HEK293 (cell line): ENCODE measurements around the gene ECI1.

Source experiments
- CTCF ChIP-seq: fragments of 450-650 bp; formaldehyde crosslinking; IDR thresholded peaks from 2 replicates; pipeline ENCODE4 v1.5.1; 2016; ENCODE audit warnings: missing biosample characterization, missing genetic modification characterization
- KLF10 ChIP-seq: fragments of 450-650 bp; IDR thresholded peaks from 2 replicates; pipeline ENCODE4 v1.5.1; 2018; ENCODE audit warnings: missing biosample characterization, mild to moderate bottlenecking, missing genetic modification characterization
- MYNN ChIP-seq: fragments of 450-650 bp; formaldehyde crosslinking; IDR thresholded peaks from 2 replicates; pipeline ENCODE4 v1.5.1; 2016; ENCODE audit warnings: missing biosample characterization, missing genetic modification characterization, borderline replicate concordance
- PBX3 ChIP-seq: sonication (generic); formaldehyde crosslinking; IDR thresholded peaks from 2 replicates; pipeline ENCODE4 v1.8.1; 2022; ENCODE audit warnings: mild to moderate bottlenecking, moderate library complexity, missing genetic modification reagents
- REPIN1 ChIP-seq: fragments of 450-650 bp; formaldehyde crosslinking; IDR thresholded peaks from 2 replicates; pipeline ENCODE4 v1.5.1; 2017; ENCODE audit warnings: missing biosample characterization, missing genetic modification characterization, low read depth
- ZNF274 ChIP-seq, 2 experiments: fragments of 200-500 bp in 1 of 2; fragments of 450-650 bp in 1 of 2; sonication (Bioruptor generic) in 1 of 2; formaldehyde crosslinking in 1 of 2; IDR thresholded peaks; 2 replicates each; pipeline versions ENCODE4 v1.5.1 to v1.6.1; 2014 to 2016; ENCODE audit warnings: borderline replicate concordance in 1 of 2, inconsistent platforms in 1 of 2, low read length in 1 of 2, missing biosample characterization in 1 of 2, missing genetic modification characterization in 1 of 2
- ZNF549 ChIP-seq: fragments of 450-650 bp; IDR thresholded peaks from 2 replicates; pipeline ENCODE4 v1.5.1; 2018; ENCODE audit warnings: missing biosample characterization, missing genetic modification characterization, mild to moderate bottlenecking, inconsistent platforms, moderate library complexity
- ZNF768 ChIP-seq: fragments of 450-650 bp; formaldehyde crosslinking; IDR thresholded peaks from 2 replicates; pipeline ENCODE4 v1.5.1; 2018; ENCODE audit warnings: missing biosample characterization, mild to moderate bottlenecking, missing genetic modification characterization
- TF ChIP-seq, protein P1 (sequence below): fragments of 450-650 bp; formaldehyde crosslinking; IDR thresholded peaks from 2 replicates; pipeline ENCODE4 v1.5.1; 2016; ENCODE audit warnings: missing biosample characterization, missing genetic modification characterization
- TF ChIP-seq, protein P2 (sequence below): fragments of 450-650 bp; formaldehyde crosslinking; conservative IDR thresholded peaks from 2 replicates; pipeline ENCODE4 v1.5.1; 2016; ENCODE audit warnings: low read depth, missing biosample characterization, missing genetic modification characterization

DNA sequence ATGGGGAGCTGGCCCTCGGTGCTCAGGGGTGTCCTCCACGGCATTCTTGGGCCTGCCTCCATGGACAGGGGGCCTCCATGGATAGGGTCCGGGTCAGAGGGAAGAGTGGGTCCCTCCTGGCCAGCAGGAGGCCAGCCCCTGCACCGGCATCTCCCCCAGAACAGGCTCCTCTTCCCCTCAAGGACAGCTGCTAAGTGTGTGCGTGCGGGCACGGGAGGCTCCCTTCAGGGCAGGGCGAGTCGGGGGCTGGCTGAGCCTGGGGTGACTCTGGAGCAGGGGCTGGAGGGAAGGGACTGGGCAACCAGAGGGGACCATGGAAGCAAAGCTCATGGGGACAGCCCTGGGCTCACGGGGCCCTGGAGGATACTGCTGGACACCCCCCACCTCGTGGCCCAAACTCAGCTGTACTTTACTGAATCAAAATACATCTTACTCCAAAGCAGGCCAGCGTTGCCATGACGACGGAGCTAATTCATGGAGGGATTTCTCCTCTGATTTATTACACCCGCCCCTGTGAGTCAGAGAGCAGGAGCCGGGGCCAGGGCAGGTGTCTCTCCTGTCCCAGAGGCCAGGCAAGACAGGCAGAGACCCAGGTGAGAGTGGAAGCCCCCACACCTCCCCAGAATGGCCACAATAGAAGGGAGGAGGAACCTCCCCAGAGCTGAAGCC is 57.1 kb downstream of the ECI1 start:
- TF ChIP-seq CTCF (tag by site-specific recombination) (no peak), REPIN1 (tag by site-specific recombination) (no peak), KLF10 (tag by site-specific recombination) (no peak), ZNF549 (tag by site-specific recombination) (no peak), PBX3 (CRISPR knock-in tag) (no peak), ZNF768 (tag by site-specific recombination) (no peak), MYNN (tag by site-specific recombination) (no peak), ZNF274 (IDR thresholded peaks at IDR 0.05; ENCODE audit: low read length) (no peak), ZNF274 (tag by site-specific recombination; IDR thresholded peaks at IDR 0.05; ENCODE audit: borderline replicate concordance) (no peak)
- TF ChIP-seq, protein P1, sequence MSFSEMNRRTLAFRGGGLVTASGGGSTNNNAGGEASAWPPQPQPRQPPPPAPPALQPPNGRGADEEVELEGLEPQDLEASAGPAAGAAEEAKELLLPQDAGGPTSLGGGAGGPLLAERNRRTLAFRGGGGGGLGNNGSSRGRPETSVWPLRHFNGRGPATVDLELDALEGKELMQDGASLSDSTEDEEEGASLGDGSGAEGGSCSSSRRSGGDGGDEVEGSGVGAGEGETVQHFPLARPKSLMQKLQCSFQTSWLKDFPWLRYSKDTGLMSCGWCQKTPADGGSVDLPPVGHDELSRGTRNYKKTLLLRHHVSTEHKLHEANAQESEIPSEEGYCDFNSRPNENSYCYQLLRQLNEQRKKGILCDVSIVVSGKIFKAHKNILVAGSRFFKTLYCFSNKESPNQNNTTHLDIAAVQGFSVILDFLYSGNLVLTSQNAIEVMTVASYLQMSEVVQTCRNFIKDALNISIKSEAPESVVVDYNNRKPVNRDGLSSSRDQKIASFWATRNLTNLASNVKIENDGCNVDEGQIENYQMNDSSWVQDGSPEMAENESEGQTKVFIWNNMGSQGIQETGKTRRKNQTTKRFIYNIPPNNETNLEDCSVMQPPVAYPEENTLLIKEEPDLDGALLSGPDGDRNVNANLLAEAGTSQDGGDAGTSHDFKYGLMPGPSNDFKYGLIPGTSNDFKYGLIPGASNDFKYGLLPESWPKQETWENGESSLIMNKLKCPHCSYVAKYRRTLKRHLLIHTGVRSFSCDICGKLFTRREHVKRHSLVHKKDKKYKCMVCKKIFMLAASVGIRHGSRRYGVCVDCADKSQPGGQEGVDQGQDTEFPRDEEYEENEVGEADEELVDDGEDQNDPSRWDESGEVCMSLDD = no peak
- TF ChIP-seq, protein P2, sequence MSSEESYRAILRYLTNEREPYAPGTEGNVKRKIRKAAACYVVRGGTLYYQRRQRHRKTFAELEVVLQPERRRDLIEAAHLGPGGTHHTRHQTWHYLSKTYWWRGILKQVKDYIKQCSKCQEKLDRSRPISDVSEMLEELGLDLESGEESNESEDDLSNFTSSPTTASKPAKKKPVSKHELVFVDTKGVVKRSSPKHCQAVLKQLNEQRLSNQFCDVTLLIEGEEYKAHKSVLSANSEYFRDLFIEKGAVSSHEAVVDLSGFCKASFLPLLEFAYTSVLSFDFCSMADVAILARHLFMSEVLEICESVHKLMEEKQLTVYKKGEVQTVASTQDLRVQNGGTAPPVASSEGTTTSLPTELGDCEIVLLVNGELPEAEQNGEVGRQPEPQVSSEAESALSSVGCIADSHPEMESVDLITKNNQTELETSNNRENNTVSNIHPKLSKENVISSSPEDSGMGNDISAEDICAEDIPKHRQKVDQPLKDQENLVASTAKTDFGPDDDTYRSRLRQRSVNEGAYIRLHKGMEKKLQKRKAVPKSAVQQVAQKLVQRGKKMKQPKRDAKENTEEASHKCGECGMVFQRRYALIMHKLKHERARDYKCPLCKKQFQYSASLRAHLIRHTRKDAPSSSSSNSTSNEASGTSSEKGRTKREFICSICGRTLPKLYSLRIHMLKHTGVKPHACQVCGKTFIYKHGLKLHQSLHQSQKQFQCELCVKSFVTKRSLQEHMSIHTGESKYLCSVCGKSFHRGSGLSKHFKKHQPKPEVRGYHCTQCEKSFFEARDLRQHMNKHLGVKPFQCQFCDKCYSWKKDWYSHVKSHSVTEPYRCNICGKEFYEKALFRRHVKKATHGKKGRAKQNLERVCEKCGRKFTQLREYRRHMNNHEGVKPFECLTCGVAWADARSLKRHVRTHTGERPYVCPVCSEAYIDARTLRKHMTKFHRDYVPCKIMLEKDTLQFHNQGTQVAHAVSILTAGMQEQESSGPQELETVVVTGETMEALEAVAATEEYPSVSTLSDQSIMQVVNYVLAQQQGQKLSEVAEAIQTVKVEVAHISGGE (tag by site-specific recombination) = no peak
